HEK293 (cell line): ENCODE data around the gene ARL4A.

Source experiments
- CTCF ChIA-PET: fragments of 350-600 bp; formaldehyde crosslinking; extraction: SDS; loops from one replicate; lab custom pipeline; 2021; ENCODE audit warnings: antibody characterized with exemption; lab: Yijun Ruan, JAX
- POLR2A ChIA-PET: fragments of 300-600 bp; formaldehyde crosslinking; extraction: SDS; loops from one replicate; lab custom pipeline; 2020; ENCODE audit warnings: antibody characterized with exemption, inconsistent platforms; lab: Yijun Ruan, JAX
- H3K27ac ChIP-seq: fragments of 200-500 bp; sonication (Bioruptor generic); 2 replicates; pipeline ENCODE4 v1.5.1; 2014; ENCODE audit warnings: low read depth, low read length, control low read depth, inconsistent platforms; ENCODE audit errors: extremely low read depth
- H3K36me3 ChIP-seq, 2 experiments: fragments of 200-500 bp in 1 of 2; sonication (Bioruptor generic) in 1 of 2; 1 replicate in 1 of 2; 2 replicates in 1 of 2; pipeline ENCODE4 v1.5.1; 2014 to 2017; ENCODE audit warnings: inconsistent platforms in 2 of 2, low read length in 2 of 2; ENCODE audit not compliant: control insufficient read depth in 2 of 2, insufficient read depth in 1 of 2
- H3K4me1 ChIP-seq: fragments of 200-500 bp; sonication (Bioruptor generic); 2 replicates; pipeline ENCODE4 v1.5.1; 2014; ENCODE audit warnings: mild to moderate bottlenecking, low read length, inconsistent platforms; ENCODE audit not compliant: control insufficient read depth, insufficient read depth
- H3K4me3 ChIP-seq: 2 replicates; pipeline ENCODE4 v1.5.1; 2011; ENCODE audit warnings: low read depth, mild to moderate bottlenecking, control low read depth, low read length, moderate library complexity
- H3K9me3 ChIP-seq: fragments of 200-500 bp; sonication (Bioruptor generic); 2 replicates; pipeline ENCODE4 v1.5.1; 2014; ENCODE audit warnings: low read depth, low read length, inconsistent platforms; ENCODE audit not compliant: control insufficient read depth, insufficient read depth
- SETDB1 ChIP-seq: IDR thresholded peaks from one replicate; pipeline ENCODE4 v1.6.1; 2017; ENCODE audit warnings: mild to moderate bottlenecking, low read length, moderate library complexity, mixed read lengths; ENCODE audit not compliant: insufficient read length
- TCF7L2 ChIP-seq: IDR thresholded peaks from 2 replicates; pipeline ENCODE4 v1.6.1; 2011; ENCODE audit warnings: low read depth, mild to moderate bottlenecking, inconsistent platforms, low read length, moderate library complexity, borderline replicate concordance
- WT1 ChIP-seq: fragments of 450-650 bp; formaldehyde crosslinking; IDR thresholded peaks from 2 replicates; pipeline ENCODE4 v1.5.1; 2016; ENCODE audit warnings: missing biosample characterization, missing genetic modification characterization
- ZFP69B ChIP-seq: fragments of 450-650 bp; formaldehyde crosslinking; IDR thresholded peaks from 2 replicates; pipeline ENCODE4 v1.5.1; 2016; ENCODE audit warnings: missing biosample characterization, missing genetic modification characterization
- ZNF10 ChIP-seq: fragments of 450-650 bp; formaldehyde crosslinking; IDR thresholded peaks from 2 replicates; pipeline ENCODE4 v1.5.1; 2017; ENCODE audit warnings: missing biosample characterization, missing genetic modification characterization
- ZNF133 ChIP-seq: fragments of 450-650 bp; formaldehyde crosslinking; IDR thresholded peaks from 2 replicates; pipeline ENCODE4 v1.5.1; 2016; ENCODE audit warnings: missing biosample characterization, missing genetic modification characterization
- ZNF138 ChIP-seq: fragments of 450-650 bp; formaldehyde crosslinking; IDR thresholded peaks from 2 replicates; pipeline ENCODE4 v1.5.1; 2016; ENCODE audit warnings: missing biosample characterization, missing genetic modification characterization, borderline replicate concordance
- ZNF16 ChIP-seq: fragments of 450-650 bp; formaldehyde crosslinking; IDR thresholded peaks from 2 replicates; pipeline ENCODE4 v1.5.1; 2016; ENCODE audit warnings: low read depth, missing biosample characterization, missing genetic modification characterization
- ZNF23 ChIP-seq: fragments of 450-650 bp; formaldehyde crosslinking; IDR thresholded peaks from 2 replicates; pipeline ENCODE4 v1.5.1; 2016; ENCODE audit warnings: missing biosample characterization, missing genetic modification characterization, borderline replicate concordance
- ZNF621 ChIP-seq: fragments of 450-650 bp; formaldehyde crosslinking; IDR thresholded peaks from 2 replicates; pipeline ENCODE4 v1.5.1; 2017; ENCODE audit warnings: missing biosample characterization, missing genetic modification characterization
- ZNF701 ChIP-seq: fragments of 450-650 bp; formaldehyde crosslinking; IDR thresholded peaks from 2 replicates; pipeline ENCODE4 v1.5.1; 2016; ENCODE audit warnings: missing biosample characterization, missing genetic modification characterization
- ZNF792 ChIP-seq: fragments of 450-650 bp; formaldehyde crosslinking; IDR thresholded peaks from 2 replicates; pipeline ENCODE4 v1.5.1; 2016; ENCODE audit warnings: missing biosample characterization, missing genetic modification characterization
- TF ChIP-seq, protein P1 (sequence below): fragments of 450-650 bp; formaldehyde crosslinking; IDR thresholded peaks from 2 replicates; pipeline ENCODE4; 2016; ENCODE audit warnings: missing biosample characterization, missing genetic modification characterization
- TF ChIP-seq, protein P2 (sequence below): fragments of 450-650 bp; formaldehyde crosslinking; IDR thresholded peaks from 2 replicates; pipeline ENCODE4 v1.5.1; 2016; ENCODE audit warnings: missing biosample characterization, missing genetic modification characterization
- TF ChIP-seq, protein P3 (sequence below): fragments of 450-650 bp; formaldehyde crosslinking; IDR thresholded peaks from 2 replicates; pipeline ENCODE4 v1.5.1; 2016; ENCODE audit warnings: missing biosample characterization, missing genetic modification characterization
- TF ChIP-seq, protein P4 (sequence below): fragments of 450-650 bp; formaldehyde crosslinking; IDR thresholded peaks from 2 replicates; pipeline ENCODE4 v1.5.1; 2016; ENCODE audit warnings: missing biosample characterization, missing genetic modification characterization

ARL4A gene

DNA sequence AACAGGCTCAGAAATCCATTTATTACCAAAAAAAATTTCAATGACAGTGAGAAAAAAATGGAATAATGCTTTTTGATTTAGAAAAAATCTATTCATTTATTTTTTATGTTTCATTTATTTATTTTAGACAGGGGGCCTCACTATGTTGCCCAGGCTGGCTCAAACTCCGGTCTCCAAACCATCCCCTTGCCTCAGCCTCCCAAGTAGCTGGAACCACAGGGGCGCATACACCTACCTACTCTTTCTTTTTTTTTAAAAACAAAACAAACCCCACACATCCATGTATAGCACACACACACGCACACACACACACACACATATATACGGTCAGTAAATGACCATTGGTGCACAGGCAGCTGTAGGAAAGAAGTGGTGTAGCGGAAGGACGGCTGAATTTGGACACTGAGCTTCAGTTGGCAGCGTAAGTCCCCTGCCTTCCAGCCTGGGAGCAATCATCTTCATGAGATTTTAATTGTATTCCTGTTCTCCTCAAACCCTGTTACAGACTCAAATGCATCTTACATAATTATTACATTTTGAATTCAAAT, 28.8 kb downstream of the ARL4A start (continued):
- TF ChIP-seq ZNF621 (tag by site-specific recombination) = no peak
- no peak for TF ChIP-seq ZFP69B (tag by site-specific recombination)
- TF ChIP-seq, protein P1, sequence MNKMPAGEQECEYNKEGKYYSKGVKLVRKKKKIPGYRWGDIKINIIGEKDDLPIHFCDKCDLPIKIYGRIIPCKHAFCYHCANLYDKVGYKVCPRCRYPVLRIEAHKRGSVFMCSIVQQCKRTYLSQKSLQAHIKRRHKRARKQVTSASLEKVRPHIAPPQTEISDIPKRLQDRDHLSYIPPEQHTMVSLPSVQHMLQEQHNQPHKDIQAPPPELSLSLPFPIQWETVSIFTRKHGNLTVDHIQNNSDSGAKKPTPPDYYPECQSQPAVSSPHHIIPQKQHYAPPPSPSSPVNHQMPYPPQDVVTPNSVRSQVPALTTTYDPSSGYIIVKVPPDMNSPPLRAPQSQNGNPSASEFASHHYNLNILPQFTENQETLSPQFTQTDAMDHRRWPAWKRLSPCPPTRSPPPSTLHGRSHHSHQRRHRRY (tag by site-specific recombination) = no peak
- no peak for TF ChIP-seq ZNF138 (tag by site-specific recombination)
- TF ChIP-seq ZNF16 (tag by site-specific recombination) = no peak
- no peak for TF ChIP-seq ZNF701
- no peak for TF ChIP-seq ZNF10 (tag by site-specific recombination)
- TF ChIP-seq ZNF23 (tag by site-specific recombination) = no peak
- TF ChIP-seq, protein P2, sequence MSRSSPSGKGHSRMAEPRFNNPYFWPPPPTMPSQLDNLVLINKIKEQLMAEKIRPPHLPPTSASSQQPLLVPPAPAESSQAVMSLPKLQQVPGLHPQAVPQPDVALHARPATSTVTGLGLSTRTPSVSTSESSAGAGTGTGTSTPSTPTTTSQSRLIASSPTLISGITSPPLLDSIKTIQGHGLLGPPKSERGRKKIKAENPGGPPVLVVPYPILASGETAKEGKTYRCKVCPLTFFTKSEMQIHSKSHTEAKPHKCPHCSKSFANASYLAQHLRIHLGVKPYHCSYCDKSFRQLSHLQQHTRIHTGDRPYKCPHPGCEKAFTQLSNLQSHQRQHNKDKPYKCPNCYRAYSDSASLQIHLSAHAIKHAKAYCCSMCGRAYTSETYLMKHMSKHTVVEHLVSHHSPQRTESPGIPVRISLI = no peak
- no peak for TF ChIP-seq ZNF792 (tag by site-specific recombination)
- TF ChIP-seq, protein P3, sequence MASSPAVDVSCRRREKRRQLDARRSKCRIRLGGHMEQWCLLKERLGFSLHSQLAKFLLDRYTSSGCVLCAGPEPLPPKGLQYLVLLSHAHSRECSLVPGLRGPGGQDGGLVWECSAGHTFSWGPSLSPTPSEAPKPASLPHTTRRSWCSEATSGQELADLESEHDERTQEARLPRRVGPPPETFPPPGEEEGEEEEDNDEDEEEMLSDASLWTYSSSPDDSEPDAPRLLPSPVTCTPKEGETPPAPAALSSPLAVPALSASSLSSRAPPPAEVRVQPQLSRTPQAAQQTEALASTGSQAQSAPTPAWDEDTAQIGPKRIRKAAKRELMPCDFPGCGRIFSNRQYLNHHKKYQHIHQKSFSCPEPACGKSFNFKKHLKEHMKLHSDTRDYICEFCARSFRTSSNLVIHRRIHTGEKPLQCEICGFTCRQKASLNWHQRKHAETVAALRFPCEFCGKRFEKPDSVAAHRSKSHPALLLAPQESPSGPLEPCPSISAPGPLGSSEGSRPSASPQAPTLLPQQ (tag by site-specific recombination) = no peak
- TF ChIP-seq, protein P4, sequence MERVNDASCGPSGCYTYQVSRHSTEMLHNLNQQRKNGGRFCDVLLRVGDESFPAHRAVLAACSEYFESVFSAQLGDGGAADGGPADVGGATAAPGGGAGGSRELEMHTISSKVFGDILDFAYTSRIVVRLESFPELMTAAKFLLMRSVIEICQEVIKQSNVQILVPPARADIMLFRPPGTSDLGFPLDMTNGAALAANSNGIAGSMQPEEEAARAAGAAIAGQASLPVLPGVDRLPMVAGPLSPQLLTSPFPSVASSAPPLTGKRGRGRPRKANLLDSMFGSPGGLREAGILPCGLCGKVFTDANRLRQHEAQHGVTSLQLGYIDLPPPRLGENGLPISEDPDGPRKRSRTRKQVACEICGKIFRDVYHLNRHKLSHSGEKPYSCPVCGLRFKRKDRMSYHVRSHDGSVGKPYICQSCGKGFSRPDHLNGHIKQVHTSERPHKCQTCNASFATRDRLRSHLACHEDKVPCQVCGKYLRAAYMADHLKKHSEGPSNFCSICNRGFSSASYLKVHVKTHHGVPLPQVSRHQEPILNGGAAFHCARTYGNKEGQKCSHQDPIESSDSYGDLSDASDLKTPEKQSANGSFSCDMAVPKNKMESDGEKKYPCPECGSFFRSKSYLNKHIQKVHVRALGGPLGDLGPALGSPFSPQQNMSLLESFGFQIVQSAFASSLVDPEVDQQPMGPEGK = no peak
- no peak for TF ChIP-seq SETDB1
- no peak for TF ChIP-seq ZNF133 (tag by site-specific recombination)
- no peak for TF ChIP-seq TCF7L2

DNA sequence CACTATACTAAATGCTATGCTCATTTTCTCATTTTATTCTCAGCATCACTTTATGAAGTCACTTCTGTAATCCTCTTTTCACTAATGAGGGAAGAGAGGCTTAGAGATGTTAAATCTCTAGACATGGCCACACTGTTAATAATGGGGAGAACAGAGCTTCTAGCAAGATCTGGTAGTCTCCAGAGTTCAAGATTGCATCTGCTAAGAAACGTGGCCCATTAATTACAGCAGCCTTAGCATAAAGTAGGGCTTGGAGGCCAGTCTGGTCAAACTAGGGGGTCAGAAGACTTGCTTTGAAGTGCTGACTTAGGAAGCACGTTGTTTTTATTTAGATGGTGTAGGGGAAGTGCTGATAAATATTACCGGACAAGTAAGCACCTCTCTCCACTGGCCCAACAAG, 29.3 kb downstream of the ARL4A start:
- Histone ChIP-seq H3K4me3 (no peak overlapping the region), H3K9me3 (no peaks in the 10 kb centered on the region), H3K4me1 (peaks cover 6% of the 10 kb centered on the region), H3K27ac (no peak overlapping the region), H3K36me3 (no peaks in the 10 kb centered on the region)
- TF ChIP-seq, protein P3 (tag by site-specific recombination) = no peak
- no peak for TF ChIP-seq WT1 (tag by site-specific recombination)
- CTCF ChIA-PET = interaction anchor here (0.7 to 0.9 kb wide), 2 partner anchors 11 to 30 kb away, joined by 3 read pairs; no protein-coding TSS in a partner anchor
- POLR2A ChIA-PET = no interaction called here
